ENCODE data around the gene MSI2.

The MSI2 gene

GRCh38 chr17:57369509-57369945 lies 113.2 kb downstream of the MSI2 start:
- DNase-seq (ENCODE audit: low read depth): no peak

GRCh38 chr17:57370037-57370581 lies 113.8 kb downstream of the MSI2 start:
- DNase-seq (ENCODE audit: low read depth): no peak

- no peak for DNase-seq (ENCODE audit: low read depth)
Observed at GRCh38 chr17:57370619-57371018, 114.3 kb downstream of the MSI2 start.

GRCh38 chr17:57372156-57372555 lies 115.8 kb downstream of the MSI2 start:
- no peak for DNase-seq (ENCODE audit: low read depth)

- DNase-seq (ENCODE audit: low read depth): no peak
Observed at GRCh38 chr17:57373048-57373447, 116.7 kb downstream of the MSI2 start.

- no peak for DNase-seq (ENCODE audit: low read depth)
Observed at GRCh38 chr17:57373756-57374155, 117.4 kb downstream of the MSI2 start.

- no peak for DNase-seq (ENCODE audit: low read depth)
Observed at GRCh38 chr17:57375040-57375769, 118.9 kb downstream of the MSI2 start.

GRCh38 chr17:57375770-57376225 lies 119.5 kb downstream of the MSI2 start:
- DNase-seq (ENCODE audit: low read depth): no peak

- DNase-seq (ENCODE audit: low read depth): no peak
Observed at GRCh38 chr17:57377094-57377493, 120.8 kb downstream of the MSI2 start.

- DNase-seq (ENCODE audit: low read depth): no peak
Observed at GRCh38 chr17:57379237-57379894, 123.0 kb downstream of the MSI2 start.

- DNase-seq (ENCODE audit: low read depth): no peak
Observed at GRCh38 chr17:57379895-57380434, 123.6 kb downstream of the MSI2 start.

- no peak for DNase-seq (ENCODE audit: low read depth)
Observed at GRCh38 chr17:57381498-57381897, 125.2 kb downstream of the MSI2 start.

- no peak for DNase-seq (ENCODE audit: low read depth)
Observed at GRCh38 chr17:57384219-57384618, 127.9 kb downstream of the MSI2 start.

- no peak for DNase-seq (ENCODE audit: low read depth)
Observed at GRCh38 chr17:57385975-57386374, 129.7 kb downstream of the MSI2 start.

- DNase-seq (ENCODE audit: low read depth): no peak
Observed at GRCh38 chr17:57387575-57387974, 131.3 kb downstream of the MSI2 start.

GRCh38 chr17:57388131-57388725 lies 131.9 kb downstream of the MSI2 start:
- no peak for DNase-seq (ENCODE audit: low read depth)

GRCh38 chr17:57389473-57389872 lies 133.2 kb downstream of the MSI2 start:
- DNase-seq (ENCODE audit: low read depth): no peak

GRCh38 chr17:57391076-57391825 lies 134.9 kb downstream of the MSI2 start:
- no peak for DNase-seq (ENCODE audit: low read depth)

GRCh38 chr17:57391857-57392471 lies 135.6 kb downstream of the MSI2 start:
- DNase-seq (ENCODE audit: low read depth): no peak

GRCh38 chr17:57393368-57393767 lies 137.0 kb downstream of the MSI2 start:
- no peak for DNase-seq (ENCODE audit: low read depth)

GRCh38 chr17:57394375-57394774 lies 138.1 kb downstream of the MSI2 start:
- DNase-seq (ENCODE audit: low read depth): no peak

Data from stimulated activated CD4-positive, alpha-beta T cell treated with anti-CD3 and anti-CD28 coated beads, Interleukin-2, amount 100 ng/mL, for 4 hours (primary cell).